Ectodermal cell (in vitro differentiated cells): Measurements from ENCODE around the gene TRPV4.
"Not testable (repeated sequence)": the region's sequence is repeated elsewhere in the genome, so short reads cannot be mapped to it uniquely, and the experiment has no call there.

Experiments
- H3K27ac ChIP-seq: 2 replicates; pipeline ENCODE4 v1.7.0; 2013; ENCODE audit warnings: mild to moderate bottlenecking, low read depth, low read length; ENCODE audit not compliant: insufficient read depth, poor library complexity, severe bottlenecking
- H3K27me3 ChIP-seq: 2 replicates; pipeline ENCODE4 v1.7.0; 2013; ENCODE audit warnings: mild to moderate bottlenecking, low read length; ENCODE audit not compliant: insufficient read depth, control insufficient read depth, poor library complexity, severe bottlenecking
- H3K36me3 ChIP-seq: one replicate; pipeline ENCODE4 v1.7.0; 2013; ENCODE audit warnings: low read length; ENCODE audit not compliant: control insufficient read depth, insufficient read depth
- H3K4me1 ChIP-seq: one replicate; pipeline ENCODE4 v1.7.0; 2013; ENCODE audit warnings: low read length; ENCODE audit not compliant: control insufficient read depth, insufficient read depth
- H3K4me3 ChIP-seq: 2 replicates; pipeline ENCODE4 v1.7.0; 2013; ENCODE audit warnings: low read depth, low read length, control low read depth; ENCODE audit not compliant: insufficient read depth
- H3K9me3 ChIP-seq: 2 replicates; pipeline ENCODE4 v1.7.0; 2013; ENCODE audit warnings: mild to moderate bottlenecking, low read length, moderate library complexity; ENCODE audit not compliant: control insufficient read depth
- WGBS, 2 experiments: methylation state at CpG; one replicate each; pipeline ENCODE4 v1.1.7; 2013; ENCODE audit warnings: missing lambda C conversion rate in 2 of 2; 5-methylcytosine and 5-hydroxymethylcytosine counted together

TRPV4 gene

DNA sequence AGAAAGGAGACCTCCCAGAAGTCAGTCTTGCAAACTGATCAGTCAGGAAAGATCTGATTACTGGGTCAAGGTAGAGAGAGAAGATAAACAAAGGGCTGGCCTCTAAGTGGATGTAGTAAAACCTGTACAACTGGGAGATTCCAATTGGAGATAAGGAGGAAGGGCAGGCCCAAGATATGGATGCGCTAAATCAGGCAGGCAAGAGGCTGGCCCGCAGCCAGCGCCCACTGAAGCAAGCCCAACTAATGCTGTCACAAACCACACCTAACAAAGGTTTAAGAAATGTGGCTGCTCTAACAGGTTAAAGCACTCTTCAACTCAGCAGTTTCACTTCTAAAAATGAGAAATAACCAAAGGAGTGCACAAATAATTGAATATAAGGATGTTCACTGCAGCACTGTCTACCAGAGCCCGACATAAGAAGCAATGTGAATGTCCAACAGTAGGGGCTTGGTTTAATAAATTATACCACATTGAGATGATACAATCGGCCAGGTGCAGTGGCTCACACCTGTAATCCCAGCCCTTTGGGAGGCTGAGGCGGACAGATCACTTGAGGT, 42.5 kb upstream of the TRPV4 start:
- no peaks in the 10 kb centered on the region for H3K36me3 ChIP-seq
- H3K4me1 ChIP-seq = no peaks in the 10 kb centered on the region
- 93 to 94% methylated on average over 6 of the region's 6 CpGs for WGBS, 2 experiments
- no peak overlapping the region for H3K4me3 ChIP-seq
- no peaks in the 10 kb centered on the region for H3K9me3 ChIP-seq
- no peak overlapping the region for H3K27ac ChIP-seq
- H3K27me3 ChIP-seq = peaks cover 5% of the 10 kb centered on the region

DNA sequence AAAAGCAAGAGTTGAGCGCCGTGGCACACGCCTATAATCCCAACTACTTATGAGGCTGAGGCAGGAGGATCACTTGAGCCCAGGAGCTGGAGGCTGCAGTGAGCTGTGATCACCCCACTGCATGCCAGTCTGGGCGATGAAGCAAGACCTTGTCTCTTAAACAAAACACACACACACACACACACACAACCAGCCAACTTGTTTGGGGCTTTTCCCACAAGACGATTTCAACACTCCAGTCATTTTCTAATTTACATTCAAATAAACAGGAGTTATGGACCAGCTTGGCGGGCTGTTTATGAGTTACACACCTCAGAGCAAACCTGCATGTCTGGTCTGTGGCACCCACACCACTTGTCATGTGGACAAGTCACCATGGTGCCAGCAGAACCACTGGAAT, 40.5 kb upstream of the TRPV4 start:
- no peaks in the 10 kb centered on the region for H3K9me3 ChIP-seq
- no peaks in the 10 kb centered on the region for H3K36me3 ChIP-seq
- no peak overlapping the region for H3K27ac ChIP-seq
- 79 to 89% methylated on average over 6 of the region's 6 CpGs for WGBS, 2 experiments
- H3K27me3 ChIP-seq = no peaks in the 10 kb centered on the region
- H3K4me1 ChIP-seq = no peaks in the 10 kb centered on the region
- no peak overlapping the region for H3K4me3 ChIP-seq

DNA sequence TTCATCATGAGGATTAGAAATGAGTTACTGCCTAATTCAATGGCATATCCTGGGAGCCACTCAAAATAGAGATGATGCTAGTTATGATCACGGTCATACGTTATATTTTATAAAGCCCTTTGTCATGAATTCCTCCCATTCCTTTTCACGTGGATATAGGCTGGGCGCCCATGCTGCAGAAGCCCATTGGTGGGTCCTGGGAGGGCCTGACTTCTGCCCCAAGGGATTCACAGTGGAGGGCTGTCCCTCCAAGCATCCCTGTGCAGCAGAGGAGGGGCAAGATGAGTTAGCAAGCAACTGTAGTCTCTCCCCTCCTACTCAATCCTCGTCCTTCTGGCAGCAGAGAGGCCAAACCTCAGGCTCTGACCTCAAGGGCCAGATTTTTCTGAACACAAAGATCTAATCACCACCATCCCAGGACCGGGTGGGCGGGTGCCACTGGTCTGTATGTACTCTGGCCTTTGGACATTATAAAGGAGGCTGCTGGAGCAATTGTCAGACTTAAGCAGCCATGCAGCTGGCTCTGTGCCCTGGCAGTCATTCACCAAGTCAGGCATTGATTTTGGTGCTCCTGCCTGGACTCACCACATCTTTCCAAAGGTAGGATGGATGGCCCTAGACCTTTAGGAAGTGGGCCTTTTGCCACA, 38.6 kb upstream of the TRPV4 start:
- Histone ChIP-seq H3K36me3 (no peaks in the 10 kb centered on the region), H3K27me3 (no peaks in the 10 kb centered on the region), H3K4me1 (no peaks in the 10 kb centered on the region), H3K9me3 (no peaks in the 10 kb centered on the region), H3K4me3 (no peak overlapping the region), H3K27ac (no peak overlapping the region)
- WGBS, 2 experiments = 91 to 93% methylated on average over 7 of the region's 7 CpGs

DNA sequence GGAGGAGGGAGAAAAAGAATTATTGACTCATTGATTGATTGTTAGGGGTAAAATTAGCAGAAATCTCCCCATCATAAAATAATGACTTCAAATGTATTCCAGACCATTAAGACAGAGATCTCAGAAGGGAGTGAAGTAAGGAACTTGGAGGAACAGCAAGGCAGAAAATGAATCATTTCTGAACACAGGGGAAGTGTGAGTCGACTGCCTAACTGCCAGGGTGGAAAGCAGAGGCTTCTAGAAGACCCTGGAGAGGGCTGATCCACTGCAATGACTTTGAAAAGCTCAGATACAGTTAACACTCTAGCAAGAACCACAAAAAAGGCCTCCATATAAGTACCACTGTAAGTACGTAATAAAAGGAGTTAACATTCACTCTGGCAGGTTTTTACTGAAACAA, 37.5 kb upstream of the TRPV4 start:
- 87 to 93% methylated on average over 2 of the region's 2 CpGs for whole genome bisulfite sequencing, 2 experiments
- no peak overlapping the region for H3K4me3 ChIP-seq
- no peaks in the 10 kb centered on the region for H3K27me3 ChIP-seq
- no peaks in the 10 kb centered on the region for H3K36me3 ChIP-seq
- no peaks in the 10 kb centered on the region for H3K4me1 ChIP-seq
- no peak overlapping the region for H3K27ac ChIP-seq
- H3K9me3 ChIP-seq = no peaks in the 10 kb centered on the region

DNA sequence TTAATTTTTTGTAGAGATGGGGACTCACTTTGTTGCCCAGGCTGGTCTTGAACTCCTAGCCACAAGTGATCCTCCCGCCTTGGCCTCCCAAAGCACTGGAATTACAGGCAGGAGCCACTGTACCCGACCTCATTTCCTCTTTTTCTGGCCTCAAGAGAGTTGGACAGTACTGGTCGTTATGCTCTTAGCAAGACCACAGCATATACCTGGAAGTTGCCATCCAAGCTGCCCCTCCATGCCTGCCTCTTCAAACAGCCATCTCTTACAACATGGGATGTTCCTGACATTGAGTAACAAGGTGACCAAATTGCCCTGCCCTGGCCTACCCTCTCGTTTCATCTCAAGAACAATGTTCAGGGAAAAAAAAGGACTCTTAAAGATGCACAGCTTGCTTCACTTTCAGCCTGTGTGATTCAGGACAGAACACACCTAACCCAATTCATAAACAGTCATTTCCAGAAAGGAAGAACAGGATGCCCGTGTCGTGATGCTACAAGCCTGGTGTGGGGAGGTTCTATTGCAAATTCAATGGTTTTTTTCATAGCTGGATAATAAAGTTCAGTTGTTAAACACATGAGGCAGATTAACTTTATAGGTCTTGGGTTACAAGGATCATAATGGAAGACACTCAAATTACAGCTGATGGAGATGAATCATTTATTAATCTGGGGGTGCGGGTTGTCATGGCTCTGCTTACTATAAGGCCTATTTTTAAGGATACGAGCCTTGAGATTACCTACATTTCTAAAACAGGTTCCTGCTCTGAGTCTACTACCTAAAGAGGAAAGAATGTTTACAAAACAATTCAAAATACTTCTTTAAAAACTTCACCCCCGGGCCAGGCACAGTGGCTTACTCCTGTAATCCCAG, 35.2 kb upstream of the TRPV4 start:
- 93 to 98% methylated on average over 9 of the region's 9 CpGs for WGBS, 2 experiments
- no peaks in the 10 kb centered on the region for H3K36me3 ChIP-seq
- H3K9me3 ChIP-seq = no peaks in the 10 kb centered on the region
- no peaks in the 10 kb centered on the region for H3K27me3 ChIP-seq
- no peak overlapping the region for H3K4me3 ChIP-seq
- H3K27ac ChIP-seq = no peak overlapping the region
- H3K4me1 ChIP-seq = no peaks in the 10 kb centered on the region

DNA sequence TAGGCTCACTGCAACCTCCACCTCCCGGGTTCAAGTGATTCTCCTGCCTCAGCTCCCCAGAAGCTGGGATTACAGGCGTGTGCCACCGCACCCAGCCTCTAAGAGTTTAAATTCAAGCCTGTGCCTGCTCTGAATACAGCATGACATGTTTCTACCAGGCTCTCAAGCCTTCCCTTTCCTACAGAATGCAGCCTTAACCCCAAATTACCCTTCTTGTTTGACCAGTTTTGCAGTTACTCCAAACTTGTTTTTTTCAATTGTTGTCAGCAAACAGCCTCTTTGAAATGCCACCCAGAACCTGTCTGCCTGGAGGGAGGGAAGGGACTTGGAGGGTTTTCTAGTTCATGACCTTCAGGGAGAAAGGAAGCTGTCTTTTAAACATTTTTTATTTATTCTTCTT, 31.7 kb upstream of the TRPV4 start:
- no peak overlapping the region for H3K27ac ChIP-seq
- H3K9me3 ChIP-seq = no peaks in the 10 kb centered on the region
- no peak overlapping the region for H3K4me3 ChIP-seq
- no peaks in the 10 kb centered on the region for H3K4me1 ChIP-seq
- no peaks in the 10 kb centered on the region for H3K36me3 ChIP-seq
- 90 to 93% methylated on average over 3 of the region's 3 CpGs for WGBS, 2 experiments
- H3K27me3 ChIP-seq = no peaks in the 10 kb centered on the region

DNA sequence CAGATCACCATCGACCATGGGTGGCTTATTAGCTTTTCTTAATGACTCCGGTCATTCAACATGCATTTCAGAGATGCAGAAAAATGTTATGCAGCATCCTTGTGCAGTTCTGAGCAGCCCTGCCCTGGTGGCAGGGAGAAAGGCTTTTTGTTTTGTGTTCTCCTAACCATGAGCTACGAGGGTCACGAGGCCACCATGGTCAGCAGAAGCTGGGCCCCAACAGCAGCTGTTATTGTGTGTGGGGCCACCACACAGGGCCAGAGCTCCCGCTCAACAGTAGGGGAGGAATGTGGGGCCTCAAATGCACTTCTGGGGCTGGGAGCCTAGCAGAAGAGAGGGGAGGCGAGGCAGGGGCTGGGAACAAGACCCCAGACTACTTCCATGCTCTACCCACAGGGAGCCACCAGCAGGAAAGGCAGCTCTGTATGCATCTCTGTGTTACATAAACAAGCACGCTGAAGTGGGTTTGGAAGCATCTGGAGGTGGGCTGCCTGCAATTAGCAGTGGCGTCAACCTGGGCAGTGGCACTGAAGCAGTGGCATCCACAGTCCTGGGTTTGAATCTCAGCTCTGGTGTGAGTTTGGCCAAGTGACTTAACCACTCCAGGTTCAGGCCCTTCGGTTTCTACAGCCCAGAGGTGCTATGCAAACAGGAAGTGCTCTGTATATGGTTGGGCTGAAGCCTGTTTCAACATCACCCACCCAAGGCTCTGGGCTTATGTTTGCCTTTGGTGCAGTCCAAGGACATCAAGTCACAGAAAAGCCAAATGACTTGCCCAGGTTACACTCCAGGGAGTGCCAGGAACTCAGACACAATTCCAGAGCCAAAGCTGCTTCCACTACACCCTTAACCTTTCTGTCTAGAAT, 30.9 kb upstream of the TRPV4 start:
- Histone ChIP-seq H3K36me3 (no peaks in the 10 kb centered on the region), H3K9me3 (no peaks in the 10 kb centered on the region), H3K27ac (no peak overlapping the region), H3K4me1 (no peaks in the 10 kb centered on the region), H3K27me3 (no peaks in the 10 kb centered on the region), H3K4me3 (no peak overlapping the region)
- 81 to 82% methylated on average over 9 of the region's 9 CpGs for WGBS, 2 experiments

DNA sequence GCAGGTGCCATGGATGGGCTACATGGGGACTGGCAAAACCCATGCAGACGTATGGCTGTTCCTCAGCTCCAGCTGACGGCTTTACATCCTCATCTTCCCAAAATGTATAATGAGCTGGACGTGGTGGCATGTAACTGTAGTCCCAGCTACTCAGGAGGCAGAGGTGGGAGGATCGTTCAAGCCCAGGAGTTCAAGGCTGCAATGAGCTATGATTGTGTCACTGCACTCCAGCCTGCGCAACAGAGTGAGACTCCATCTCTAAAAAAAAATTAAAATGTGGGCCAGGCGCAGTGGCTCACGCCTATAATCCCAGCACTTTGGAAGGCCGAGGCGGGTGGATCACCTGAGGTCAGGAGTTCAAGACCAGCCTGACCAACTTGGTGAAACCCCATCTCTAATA, 29.3 kb upstream of the TRPV4 start:
- not testable (repeated sequence) for H3K27ac ChIP-seq, H3K4me3 ChIP-seq, H3K36me3 ChIP-seq, H3K27me3 ChIP-seq, H3K9me3 ChIP-seq, H3K4me1 ChIP-seq
- WGBS, 2 experiments = 91% methylated on average over 9 of the region's 9 CpGs

DNA sequence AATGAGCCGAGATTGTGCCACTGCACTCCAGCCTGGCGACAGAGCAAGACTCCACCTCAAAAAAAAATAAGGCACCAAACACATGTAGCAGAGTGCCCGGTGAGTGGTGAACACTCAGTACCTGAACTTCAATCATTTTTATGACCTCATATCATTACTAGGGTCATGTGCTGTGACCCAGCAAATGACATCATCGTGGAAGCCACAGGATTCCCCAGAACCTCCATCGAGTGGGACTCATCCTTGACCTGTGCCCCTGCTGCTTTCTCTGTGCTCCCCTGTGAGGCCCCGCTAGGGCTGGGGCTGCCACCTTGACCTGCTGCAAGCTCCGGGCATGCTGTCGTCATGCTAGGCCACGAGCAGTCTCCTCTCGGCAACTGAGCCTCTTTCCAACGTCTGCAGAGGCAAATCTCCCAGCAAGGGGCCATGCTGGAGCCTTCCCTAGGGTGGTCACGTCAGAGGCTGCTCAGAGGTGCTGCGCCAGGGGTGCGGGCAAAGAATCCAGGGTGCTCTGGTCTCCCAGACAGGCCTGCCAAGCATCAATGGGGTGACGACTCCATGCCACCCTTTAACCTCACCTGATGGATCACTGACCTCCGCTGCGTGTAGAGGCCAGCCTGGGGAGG, 28.6 kb upstream of the TRPV4 start:
- no peak overlapping the region for H3K27ac ChIP-seq
- H3K36me3 ChIP-seq = no peaks in the 10 kb centered on the region
- H3K4me1 ChIP-seq = no peaks in the 10 kb centered on the region
- H3K9me3 ChIP-seq = no peaks in the 10 kb centered on the region
- WGBS, 2 experiments = 92 to 94% methylated on average over 17 of the region's 17 CpGs
- H3K4me3 ChIP-seq = no peak overlapping the region
- no peaks in the 10 kb centered on the region for H3K27me3 ChIP-seq
